Breast epithelium (tissue), 3 donors: Measurements from ENCODE around the gene RPL10A.

Experiments used
- POLR2A ChIP-seq: fragments of 450-650 bp; IDR thresholded peaks from one replicate; pipeline ENCODE4 v1.6.1; 2016; ENCODE audit warnings: antibody characterized with exemption, mild to moderate bottlenecking, moderate library complexity
- POLR2AphosphoS5 ChIP-seq, 3 donors: sonication (generic); formaldehyde crosslinking; IDR thresholded peaks; one replicate each; pipeline ENCODE4 v1.6.1; 2017; ENCODE audit warnings: antibody characterized with exemption in 3 of 3
- TF ChIP-seq, protein P1 (sequence below), 3 donors: fragments of 450-650 bp; IDR thresholded peaks; one replicate each; pipeline ENCODE4 v1.5.1; 2016 to 2017; ENCODE audit warnings: antibody characterized with exemption in 3 of 3, mild to moderate bottlenecking in 3 of 3, moderate library complexity in 3 of 3

DNA sequence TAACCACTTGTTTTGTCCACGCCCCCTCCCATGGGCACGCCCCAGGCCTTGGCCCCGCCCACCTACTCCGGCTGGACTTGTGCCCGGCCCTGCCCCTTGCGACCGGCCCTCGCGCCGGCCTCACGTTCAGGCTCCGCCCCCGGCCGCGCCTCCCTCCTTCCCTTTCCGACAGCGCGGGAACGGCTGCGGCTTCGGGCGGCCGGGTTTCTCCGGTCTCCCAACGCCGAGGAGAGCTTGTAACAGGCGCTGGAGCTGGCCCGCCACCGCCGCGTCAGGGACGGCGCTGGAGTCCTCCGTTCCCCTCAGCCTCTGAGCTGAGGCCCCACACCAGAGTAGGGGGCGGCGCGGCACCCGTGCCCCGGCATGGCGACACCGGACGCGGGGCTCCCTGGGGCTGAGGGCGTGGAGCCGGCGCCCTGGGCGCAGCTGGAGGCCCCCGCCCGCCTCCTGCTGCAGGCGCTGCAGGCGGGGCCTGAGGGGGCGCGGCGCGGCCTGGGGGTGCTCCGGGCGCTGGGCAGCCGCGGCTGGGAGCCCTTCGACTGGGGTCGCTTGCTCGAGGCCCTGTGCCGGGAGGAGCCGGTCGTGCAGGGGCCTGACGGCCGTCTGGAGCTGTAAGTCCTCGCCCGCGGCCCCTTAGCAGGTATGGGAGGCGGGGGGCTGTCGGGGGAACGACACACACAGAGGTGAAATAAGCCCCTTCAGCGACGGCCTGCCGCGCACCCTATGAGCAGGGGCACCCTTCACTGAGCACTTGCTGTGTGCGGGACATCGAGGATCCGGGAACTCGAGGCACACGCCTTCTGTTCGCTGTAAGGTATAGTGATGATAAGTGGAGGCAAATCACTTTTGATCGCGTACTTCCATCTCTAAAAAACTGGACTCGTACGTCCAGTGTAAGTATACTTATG lies 15.8 kb upstream of the RPL10A start, which contains the start of gene FANCE:
- TF ChIP-seq POLR2A = no peak
- TF ChIP-seq, protein P1, sequence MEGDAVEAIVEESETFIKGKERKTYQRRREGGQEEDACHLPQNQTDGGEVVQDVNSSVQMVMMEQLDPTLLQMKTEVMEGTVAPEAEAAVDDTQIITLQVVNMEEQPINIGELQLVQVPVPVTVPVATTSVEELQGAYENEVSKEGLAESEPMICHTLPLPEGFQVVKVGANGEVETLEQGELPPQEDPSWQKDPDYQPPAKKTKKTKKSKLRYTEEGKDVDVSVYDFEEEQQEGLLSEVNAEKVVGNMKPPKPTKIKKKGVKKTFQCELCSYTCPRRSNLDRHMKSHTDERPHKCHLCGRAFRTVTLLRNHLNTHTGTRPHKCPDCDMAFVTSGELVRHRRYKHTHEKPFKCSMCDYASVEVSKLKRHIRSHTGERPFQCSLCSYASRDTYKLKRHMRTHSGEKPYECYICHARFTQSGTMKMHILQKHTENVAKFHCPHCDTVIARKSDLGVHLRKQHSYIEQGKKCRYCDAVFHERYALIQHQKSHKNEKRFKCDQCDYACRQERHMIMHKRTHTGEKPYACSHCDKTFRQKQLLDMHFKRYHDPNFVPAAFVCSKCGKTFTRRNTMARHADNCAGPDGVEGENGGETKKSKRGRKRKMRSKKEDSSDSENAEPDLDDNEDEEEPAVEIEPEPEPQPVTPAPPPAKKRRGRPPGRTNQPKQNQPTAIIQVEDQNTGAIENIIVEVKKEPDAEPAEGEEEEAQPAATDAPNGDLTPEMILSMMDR (IDR thresholded peaks at IDR 0.05) = no peak
- TF ChIP-seq POLR2AphosphoS5 (IDR thresholded peaks at IDR 0.05) = peak in 2 of 3 donors; percentile 52 to 63
